HG02885 (cell line): ENCODE data around the gene RBM20.
"Not testable (repeated sequence)": the region's sequence is repeated elsewhere in the genome, so short reads cannot be mapped to it uniquely, and the experiment has no call there.

Experiments used
- ATAC-seq: cut with Tn5 transposase; IDR thresholded peaks from one replicate; pipeline ENCODE4 v1.9.1; 2021; ENCODE audit warnings: mild to moderate bottlenecking; ENCODE audit not compliant: unreplicated experiment, poor library complexity

RBM20 gene

GRCh38 chr10:110643653-110644597 lies at the start of gene RBM20:
RBM20 (plus strand) TSS chr10:110644336; CDS start chr10:110644455, 119 bp downstream.
- ATAC-seq = peak; percentile 59

DNA sequence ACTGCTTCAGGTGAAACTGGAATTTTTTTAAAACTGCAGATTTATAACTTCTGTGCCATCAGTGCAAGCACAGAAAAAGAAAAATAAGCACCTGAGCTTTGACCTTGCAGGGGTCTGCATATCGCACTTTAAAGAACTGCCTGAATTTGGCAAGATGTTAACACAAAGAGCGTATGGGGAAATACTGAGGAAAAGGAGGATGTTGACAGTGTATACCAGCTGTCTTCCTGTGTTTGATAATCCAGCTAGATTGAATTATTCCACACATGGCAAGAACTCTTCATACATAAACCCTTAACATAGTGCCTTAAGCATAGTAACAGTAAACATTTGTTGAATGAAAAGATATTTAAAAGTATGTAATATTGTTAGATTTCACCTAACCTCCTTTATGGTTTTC lies 46.7 kb upstream of the RBM20 start:
- no peak for ATAC-seq

GRCh38 chr10:110600487-110601101 lies 43.5 kb upstream of the RBM20 start:
- peak; percentile 39 for ATAC-seq

GRCh38 chr10:110601581-110601980 lies 42.6 kb upstream of the RBM20 start:
- no peak for ATAC-seq

DNA sequence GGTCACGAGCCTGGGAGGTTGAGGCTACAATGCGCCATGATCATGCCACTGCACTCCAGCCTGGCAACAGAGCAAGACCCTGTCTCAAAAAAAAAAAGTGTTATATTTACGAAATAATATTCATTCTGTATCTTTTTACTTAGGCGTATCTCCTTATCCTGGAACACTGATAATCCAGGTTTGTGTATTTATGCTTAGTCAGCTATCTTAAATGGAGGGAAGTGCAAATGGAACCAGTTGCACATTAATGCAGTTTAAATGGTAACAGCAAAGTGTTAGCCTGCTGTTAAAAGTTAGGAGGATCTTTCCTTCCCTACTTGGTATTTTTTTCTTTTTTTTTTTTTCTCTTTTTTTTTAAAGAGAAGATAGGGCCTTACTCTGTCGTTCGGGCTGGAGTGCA lies 36.0 kb upstream of the RBM20 start:
- no peak for ATAC-seq

- no peak for ATAC-seq
These were observed 34.5 kb upstream of the RBM20 start for GRCh38 chr10:110609605-110610004.

GRCh38 chr10:110610308-110610774 lies 33.8 kb upstream of the RBM20 start:
- ATAC-seq = no peak

DNA sequence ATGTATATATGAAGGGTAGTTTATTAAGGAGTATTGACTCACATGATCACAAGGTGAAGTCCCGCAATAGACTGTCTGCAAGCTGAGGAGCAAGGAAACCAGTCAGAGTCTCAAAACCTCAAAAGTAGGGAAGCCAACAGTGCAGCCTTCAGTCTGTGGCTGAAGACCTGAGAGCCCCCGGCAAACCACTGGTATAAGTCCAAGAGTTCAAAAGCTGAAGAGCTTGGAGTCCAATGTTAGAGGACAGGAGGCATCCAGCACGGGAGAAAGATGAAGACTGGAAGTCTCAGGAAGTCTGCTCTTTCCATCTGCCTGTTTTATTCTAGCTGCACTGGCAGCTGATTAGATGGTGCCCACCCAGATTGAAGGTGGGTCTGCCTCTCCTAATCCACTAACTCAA lies 33.4 kb upstream of the RBM20 start:
- ATAC-seq = not testable (repeated sequence)

DNA sequence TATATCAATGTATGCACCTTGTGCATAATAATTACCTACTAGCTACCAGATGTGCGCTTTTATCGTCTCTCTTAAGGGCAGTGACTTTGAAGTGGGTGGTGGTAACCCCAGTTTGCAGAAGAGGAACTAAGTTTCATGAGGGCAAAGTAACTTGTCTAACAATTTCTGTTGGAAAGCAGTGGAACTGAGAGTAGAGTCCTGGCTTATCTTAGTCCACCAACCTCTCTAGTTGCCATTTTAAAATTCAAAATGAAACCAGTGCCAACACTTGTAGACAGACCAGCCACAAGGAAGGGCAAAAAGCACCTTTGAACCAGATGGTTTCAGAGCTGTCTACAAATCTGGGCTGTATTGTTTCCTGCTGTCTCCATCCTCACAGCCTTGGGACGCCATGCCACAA lies 32.0 kb upstream of the RBM20 start:
- no peak for ATAC-seq

DNA sequence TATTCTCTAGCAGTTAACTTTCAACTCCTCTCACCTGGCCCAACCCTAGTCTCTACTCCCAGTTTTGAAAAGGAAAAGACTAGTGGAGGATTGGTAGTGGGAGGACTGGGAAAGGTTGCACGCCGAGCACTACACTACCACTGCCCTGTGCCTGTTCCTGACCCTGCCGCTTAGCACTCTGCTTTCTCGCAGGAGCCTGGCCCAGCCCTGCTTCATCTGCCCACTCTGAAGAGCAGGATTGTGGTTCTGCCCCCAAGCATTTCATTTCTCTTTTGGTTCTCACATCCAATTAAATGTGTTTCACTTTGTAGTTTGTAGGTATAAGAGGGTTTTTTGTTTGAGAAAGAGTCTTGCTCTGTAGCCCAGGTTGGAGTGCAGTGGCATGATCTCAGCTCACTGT lies 31.5 kb upstream of the RBM20 start:
- ATAC-seq = no peak

DNA sequence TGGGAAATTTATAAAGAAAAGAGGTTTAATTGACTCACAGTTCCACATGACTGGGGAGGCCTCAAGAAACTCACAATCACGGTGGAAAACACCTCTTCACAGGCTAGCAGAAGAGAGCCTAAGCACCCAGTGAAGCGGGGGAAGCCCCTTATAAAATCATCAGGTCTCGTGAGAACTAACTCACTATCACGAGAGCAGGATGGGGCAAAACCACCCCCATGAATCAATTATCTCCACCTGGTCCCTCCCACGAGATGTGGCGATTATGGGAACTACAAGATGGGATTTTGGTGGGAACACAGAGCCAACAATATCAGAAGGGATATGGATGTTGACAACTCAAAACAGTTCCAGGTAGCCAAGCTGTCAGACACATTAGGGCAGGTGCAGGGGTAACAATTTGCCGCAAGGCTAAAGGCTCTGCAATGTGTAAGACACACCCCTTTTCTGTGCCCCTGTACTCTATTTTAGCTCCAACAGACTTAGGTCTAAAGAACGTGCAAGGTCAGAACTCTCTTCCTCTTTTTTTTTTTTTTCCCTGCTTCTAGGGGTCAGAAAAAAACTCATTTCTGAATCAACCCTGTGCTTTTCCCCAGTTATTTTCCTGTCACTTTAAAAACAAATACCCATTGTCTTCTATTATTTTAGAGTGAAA lies 30.7 kb upstream of the RBM20 start:
- ATAC-seq = peak; percentile 26

DNA sequence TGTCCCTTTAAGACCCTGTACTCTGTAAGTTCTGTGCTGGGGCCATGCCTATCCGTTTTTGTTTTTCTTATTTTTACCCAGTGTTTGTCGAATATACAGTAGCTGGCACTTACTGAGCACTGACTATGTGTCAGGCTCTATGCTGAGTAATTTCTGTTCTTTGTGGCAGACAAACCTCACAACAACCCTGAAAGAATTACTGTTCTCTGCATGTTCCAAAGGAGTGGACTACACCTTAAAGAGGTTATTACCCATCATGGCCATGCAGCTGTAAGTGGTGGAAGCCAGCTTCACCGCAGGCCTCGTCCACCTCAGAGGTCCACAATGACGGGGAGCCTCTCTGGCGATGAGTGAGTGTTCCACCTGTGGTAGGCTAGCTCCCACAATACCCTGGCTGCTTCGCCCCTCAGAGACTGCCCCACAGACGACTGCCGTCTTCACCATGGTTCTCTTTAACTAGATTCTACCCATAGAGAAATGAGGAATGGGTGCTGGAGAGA lies 30.1 kb upstream of the RBM20 start:
- peak; percentile 71 for ATAC-seq

DNA sequence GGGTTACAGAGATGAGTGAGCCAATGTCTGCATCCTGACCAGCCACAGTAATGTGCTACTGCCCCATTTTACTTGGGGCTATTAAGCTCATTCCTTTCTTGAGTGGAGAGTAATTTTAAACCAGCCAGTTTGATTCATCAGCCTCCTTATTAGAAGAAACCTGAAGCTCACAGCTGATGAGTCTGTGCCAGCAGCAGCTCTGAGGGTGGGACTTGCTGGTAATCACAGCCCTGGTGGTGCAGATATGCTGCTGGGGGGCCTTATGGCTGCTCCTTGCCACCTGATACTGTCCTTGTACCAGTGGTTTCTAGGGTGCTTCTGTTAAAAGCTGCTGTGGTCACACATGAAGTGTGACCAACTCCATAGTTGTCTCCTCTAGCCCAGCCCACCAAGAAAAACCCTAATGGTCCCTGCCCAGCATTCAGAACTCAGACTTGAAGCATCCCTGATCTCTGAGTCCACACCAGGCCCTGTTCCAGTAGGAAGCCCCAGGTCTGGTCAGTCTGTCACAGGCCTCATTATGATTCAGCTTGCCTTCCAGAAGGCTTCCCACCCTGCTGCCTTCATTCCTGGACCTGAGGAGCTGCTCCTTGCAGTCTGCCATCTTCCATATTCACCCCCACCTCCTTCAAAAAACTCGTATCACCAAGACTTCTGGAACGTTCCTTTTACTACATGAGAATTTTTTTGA lies 28.9 kb upstream of the RBM20 start:
- ATAC-seq = no peak

GRCh38 chr10:110616493-110617033 lies 27.6 kb upstream of the RBM20 start:
- ATAC-seq = no peak

DNA sequence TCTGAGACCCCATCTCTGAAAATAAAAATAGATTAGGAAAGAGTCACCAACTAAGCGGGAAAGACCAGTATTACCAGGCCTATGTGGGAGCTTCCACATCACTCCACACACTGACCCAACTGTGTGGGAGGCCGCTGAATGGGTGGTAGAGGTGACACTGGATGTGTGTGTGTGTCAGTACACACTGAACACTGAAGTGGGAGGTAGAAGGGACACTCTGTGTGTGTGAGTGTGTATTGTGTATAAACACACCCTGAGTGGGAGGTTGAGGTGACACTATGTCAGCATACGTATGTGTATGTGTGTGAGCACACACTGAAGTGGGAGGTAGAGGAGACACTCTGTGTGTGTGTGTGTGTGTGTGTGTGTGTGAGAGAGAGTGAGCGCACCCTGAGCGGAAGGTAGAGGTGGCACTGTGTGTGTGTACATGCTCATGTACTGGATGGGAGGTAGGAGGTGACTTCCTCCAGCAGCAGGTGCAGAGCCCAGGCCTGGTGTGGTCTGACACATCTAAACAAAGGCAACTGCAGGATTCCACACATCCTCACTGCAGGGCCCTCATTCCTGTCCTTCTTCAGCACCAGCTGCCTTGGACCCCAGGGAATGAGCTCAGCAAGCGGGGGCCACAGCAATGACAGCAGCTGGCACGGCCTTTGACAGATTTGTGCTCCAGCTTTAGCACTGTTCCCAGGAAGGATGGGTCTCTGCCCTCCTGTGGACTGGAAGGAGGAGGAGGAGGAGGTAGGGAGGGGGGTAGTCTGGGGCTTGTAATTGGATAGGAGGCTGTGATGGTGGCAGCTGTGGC lies 26.5 kb upstream of the RBM20 start:
- ATAC-seq = no peak

GRCh38 chr10:110618230-110618610 lies 25.9 kb upstream of the RBM20 start:
- ATAC-seq = no peak

DNA sequence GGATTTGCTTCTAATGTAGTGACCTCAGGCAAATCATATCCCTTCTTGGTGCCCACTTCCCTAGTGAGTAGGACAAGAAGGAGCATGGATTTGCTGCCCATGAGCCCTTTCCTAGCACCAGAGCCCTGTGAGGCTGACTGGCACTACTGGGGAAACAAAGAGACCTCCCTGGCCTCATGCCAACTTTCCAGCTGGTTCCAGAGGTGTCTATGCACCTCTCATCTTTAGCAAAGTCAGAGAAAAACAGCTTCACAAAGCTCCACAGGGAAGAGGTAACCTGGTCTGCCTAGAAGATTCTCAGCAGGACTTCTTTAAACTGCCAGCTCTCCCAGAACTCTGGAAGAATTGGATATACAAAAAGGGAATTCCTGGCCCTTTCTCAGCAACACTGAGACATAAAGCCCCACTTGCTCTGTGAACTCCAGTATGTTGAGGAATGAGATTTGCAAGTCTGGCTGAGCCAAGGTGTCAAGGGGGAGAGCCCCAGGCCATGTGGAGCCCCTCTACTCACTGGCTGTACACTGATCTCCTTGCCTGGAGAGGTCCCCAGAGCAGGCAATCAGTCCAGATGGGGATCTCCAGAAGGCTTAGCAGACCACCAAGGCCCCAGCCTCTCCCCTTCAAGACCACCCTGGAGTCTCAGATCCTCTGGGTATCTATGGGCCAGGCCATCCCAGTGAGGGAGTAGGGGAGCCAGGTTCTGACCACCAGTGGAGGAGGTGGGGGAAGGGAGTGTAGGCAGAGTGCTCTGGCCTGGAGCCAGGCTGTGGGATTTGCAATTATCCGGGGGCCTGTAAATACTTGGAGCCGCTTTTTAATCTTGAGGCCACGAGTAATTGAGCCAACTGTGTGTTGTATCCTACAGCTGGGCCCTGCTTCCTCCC lies 24.4 kb upstream of the RBM20 start:
- ATAC-seq = no peak

DNA sequence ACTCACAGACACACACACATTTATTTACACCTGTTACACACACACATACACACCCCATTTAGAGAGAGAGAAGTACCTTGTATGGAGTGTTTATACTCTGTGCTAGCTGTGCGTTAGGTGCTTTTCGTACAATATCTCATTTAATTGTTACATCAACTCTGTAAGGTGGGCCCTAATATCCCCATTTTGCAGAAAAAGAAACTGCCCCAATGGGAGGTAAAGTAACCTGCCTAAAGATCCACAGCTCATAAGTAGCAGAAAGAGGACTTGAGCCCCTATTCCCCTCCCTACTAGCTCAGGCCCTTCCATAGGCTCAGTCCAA lies 23.8 kb upstream of the RBM20 start:
- no peak for ATAC-seq
